Lung (tissue), 12 donors: Measurements from ENCODE around the gene SHLD1. TPM values are rescaled to one million over a fixed set of nuclear protein-coding genes. Genes with fewer than 3 reads are reported as not detected.
A peak's percentile ranks its signal among the peaks of the same experiment; 100 is the strongest.

ENCODE experiments used
- ATAC-seq: fragments of 200-7000 bp; cut with Tn5 transposase; one replicate; pipeline ENCODE4 v1.9.1; 2020; ENCODE audit warnings: moderate number of reproducible peaks; ENCODE audit not compliant: insufficient read depth, low FRiP score
- DNase-seq, 3 donors: peaks; one replicate each; pipeline ENCODE4 v3.0.0-alpha.2; 2013 to 2017
- H3K27ac ChIP-seq, 2 donors: one replicate each; pipeline ENCODE4 v1.5.1; 2013; ENCODE audit warnings: mild to moderate bottlenecking in 2 of 2, moderate library complexity in 2 of 2, control low read depth in 1 of 2, inconsistent platforms in 1 of 2, low read depth in 1 of 2, low read length in 1 of 2
- H3K27me3 ChIP-seq, 3 donors: one replicate each; pipeline ENCODE4 v1.5.1; 2013; ENCODE audit warnings: low read length in 2 of 3; ENCODE audit not compliant: control insufficient read depth in 3 of 3, insufficient read depth in 3 of 3
- H3K36me3 ChIP-seq, 4 donors: one replicate each; pipeline ENCODE4 v1.5.1; 2013; ENCODE audit warnings: low read length in 4 of 4, mild to moderate bottlenecking in 1 of 4, moderate library complexity in 1 of 4; ENCODE audit not compliant: control insufficient read depth in 4 of 4, insufficient read depth in 4 of 4
- H3K4me1 ChIP-seq, 5 donors: one replicate each; pipeline ENCODE4 v1.5.1; 2013; ENCODE audit warnings: low read length in 5 of 5, mild to moderate bottlenecking in 2 of 5, moderate library complexity in 1 of 5; ENCODE audit not compliant: control insufficient read depth in 5 of 5, insufficient read depth in 5 of 5
- H3K4me3 ChIP-seq: one replicate; pipeline ENCODE4 v1.5.1; 2013; ENCODE audit warnings: mild to moderate bottlenecking, control low read depth, moderate library complexity
- H3K9ac ChIP-seq, 2 donors: one replicate each; pipeline ENCODE4 v1.5.1; 2013; ENCODE audit warnings: low read length in 2 of 2, control low read depth in 1 of 2; ENCODE audit not compliant: insufficient read depth in 1 of 2
- H3K9me3 ChIP-seq, 4 donors: one replicate each; pipeline ENCODE4 v1.5.1; 2013; ENCODE audit warnings: low read length in 3 of 4, mild to moderate bottlenecking in 1 of 4, moderate library complexity in 1 of 4; ENCODE audit not compliant: control insufficient read depth in 4 of 4, insufficient read depth in 3 of 4
- CTCF ChIP-seq: IDR thresholded peaks from 2 replicates; pipeline ENCODE4 v1.5.1; 2012; ENCODE audit warnings: mild to moderate bottlenecking; ENCODE audit errors: control extremely low read depth, extremely low read depth
- WGBS, 2 donors: extraction: QIAGEN DNeasy Blood & Tissue Kit; methylation state at CpG; one replicate each; pipeline ENCODE4 v1.1.7; 2013; 5-methylcytosine and 5-hydroxymethylcytosine counted together
- polyA plus RNA-seq, 2 donors: library from polyadenylated mRNA; stranded (reverse); fragments of 200-250 nt; gene quantifications; one replicate each; pipeline ENCODE4 v1.2.1, GENCODE V29; 2013
- total RNA-seq, 2 donors: library from RNA; depleted of rRNA in 1 of 2; stranded (reverse); fragments of >200 nt in 1 of 2; gene quantifications; one replicate each; pipeline ENCODE4 v1.2.1, GENCODE V29; 2014 to 2021
- donor health status: control.
- donor health status: control.
- donor health status: Bipolar disorder and iron deficiency.
- donor health status: healthy.
- donor health status: DM: yes; HTN: yes; CAD: no.

Gene SHLD1
- total and polyA plus RNA-seq, 4 donors = 5.0 to 6.8 (median 6.1) TPM

GRCh38 chr20:5829241-5829809, 79.1 kb downstream of the SHLD1 start:
- H3K9ac ChIP-seq = no peak overlapping the region
- DNase-seq (no peak), ATAC-seq (no peak)
- TF ChIP-seq CTCF = no peak
- no peaks in the 10 kb centered on the region for H3K36me3 ChIP-seq
- H3K27ac ChIP-seq = no peak overlapping the region
- H3K4me1 ChIP-seq = peaks cover 0 to 4% (median 0%) of the 10 kb centered on the region in 5 donors
- no peaks in the 10 kb centered on the region for H3K27me3 ChIP-seq
- H3K9me3 ChIP-seq = no peaks in the 10 kb centered on the region
- no peak overlapping the region for H3K4me3 ChIP-seq
- WGBS, 2 donors = 78 to 80% methylated on average over 3 of the region's 3 CpGs

- Histone ChIP-seq H3K9ac (no peak overlapping the region), H3K9me3 (no peaks in the 10 kb centered on the region), H3K4me1 (peaks cover 0 to 14% (median 7%) of the 10 kb centered on the region in 5 donors), H3K36me3 (no peaks in the 10 kb centered on the region), H3K27me3 (no peaks in the 10 kb centered on the region), H3K27ac (no peak overlapping the region), H3K4me3 (no peak overlapping the region)
- 93 to 96% methylated on average over 12 of the region's 12 CpGs for WGBS, 2 donors
- TF ChIP-seq CTCF = no peak
- DNase-seq (no peak), ATAC-seq (no peak)
Observed at GRCh38 chr20:5831539-5832237, 81.5 kb downstream of the SHLD1 start.

GRCh38 chr20:5833309-5833941, 83.2 kb downstream of the SHLD1 start:
- H3K27me3 ChIP-seq = no peaks in the 10 kb centered on the region
- H3K9me3 ChIP-seq = no peaks in the 10 kb centered on the region
- no peak overlapping the region for H3K9ac ChIP-seq
- DNase-seq = no peak
- H3K27ac ChIP-seq = peak overlapping the region in 1 of 2 donors; percentile 85
- TF ChIP-seq CTCF = no peak
- no peak for ATAC-seq
- 96 to 97% methylated on average over 6 of the region's 6 CpGs for WGBS, 2 donors
- peaks cover 0 to 14% (median 7%) of the 10 kb centered on the region in 5 donors for H3K4me1 ChIP-seq
- H3K36me3 ChIP-seq = no peaks in the 10 kb centered on the region
- H3K4me3 ChIP-seq = no peak overlapping the region
